CD4-positive, alpha-beta T cell treated with Interleukin-15 for 1 hour (primary cell): ENCODE data around the gene KCNH1.
"Not testable (repeated sequence)": the region's sequence is repeated elsewhere in the genome, so short reads cannot be mapped to it uniquely, and the experiment has no call there.

ENCODE experiments used
- DNase-seq: peaks from one replicate; pipeline ENCODE4 v3.0.0-alpha.2; 2020

KCNH1 gene

DNA sequence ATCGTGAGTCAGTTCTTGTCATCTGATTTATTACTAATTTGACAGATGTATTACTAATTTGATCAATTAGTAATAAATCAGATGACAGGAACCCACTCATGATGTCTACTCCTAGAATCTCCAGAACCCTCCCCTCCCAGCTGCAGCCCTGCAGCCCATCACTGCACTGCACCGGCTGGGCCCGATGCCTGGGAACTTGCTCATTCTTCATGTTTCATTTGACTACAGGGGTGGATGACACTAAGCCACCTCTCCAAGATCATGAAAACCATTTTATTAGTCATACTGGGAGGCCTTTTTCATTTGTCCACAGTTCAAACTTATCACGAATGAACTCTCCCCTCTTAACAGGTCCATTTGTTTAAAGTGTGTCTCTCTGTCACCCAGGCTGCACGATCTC lies 41.0 kb downstream of the KCNH1 start:
- no peak for DNase-seq

DNA sequence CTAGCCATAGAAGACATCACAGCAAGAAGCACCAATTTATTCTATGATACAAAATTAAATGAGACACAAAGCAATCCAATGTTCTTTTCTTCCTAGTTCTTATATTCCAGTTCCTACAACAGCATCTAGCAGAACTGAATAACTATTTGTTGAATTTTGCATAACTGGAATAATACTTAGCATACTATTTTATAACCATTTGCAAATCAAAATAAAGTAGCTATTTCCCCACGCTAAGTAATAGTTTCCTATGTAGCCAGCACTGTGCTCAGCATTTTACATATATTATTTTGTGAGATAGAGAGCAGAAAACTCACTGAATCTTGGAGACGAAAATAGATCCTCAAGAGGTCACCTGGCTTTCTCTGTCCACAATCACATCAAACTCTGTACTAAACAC lies 42.1 kb downstream of the KCNH1 start:
- DNase-seq: no peak

DNA sequence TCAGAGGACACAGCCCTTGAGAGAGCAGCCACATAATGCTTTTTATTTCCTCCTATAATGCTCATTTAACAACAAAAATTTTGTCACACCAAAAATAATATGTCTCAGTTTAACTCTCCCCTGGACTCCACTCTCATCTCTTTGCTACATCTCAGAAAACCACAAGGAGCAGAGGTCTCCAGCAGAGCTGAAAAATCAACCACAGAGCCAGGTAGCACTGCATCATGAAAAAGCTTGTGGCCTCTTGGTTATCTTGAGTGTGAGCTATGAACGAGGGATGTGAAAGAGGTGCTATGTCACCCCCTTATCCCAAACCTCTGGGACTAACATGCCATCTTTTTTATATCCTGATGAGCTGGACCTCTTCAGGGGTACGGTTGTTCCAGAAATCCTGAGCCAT lies 44.4 kb downstream of the KCNH1 start:
- no peak for DNase-seq

DNA sequence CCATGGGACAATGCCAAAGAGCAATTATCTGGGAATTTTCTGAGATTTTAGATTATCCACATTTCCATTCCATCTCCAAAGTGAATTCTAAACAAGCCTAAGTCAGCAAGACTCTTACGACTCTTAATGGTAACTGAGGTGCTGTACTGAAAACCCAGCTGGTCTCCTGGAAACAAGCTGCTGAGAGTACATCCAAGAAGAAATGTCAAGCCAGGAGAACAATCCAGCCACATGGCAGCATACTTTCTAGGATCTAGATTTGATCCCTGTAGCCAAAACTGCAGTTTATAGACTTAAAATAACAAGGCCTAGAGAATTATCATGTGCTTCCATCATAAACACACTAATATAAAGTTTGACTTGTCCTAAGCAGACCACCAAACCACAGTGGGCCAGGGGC lies 45.8 kb downstream of the KCNH1 start:
- DNase-seq: no peak

DNA sequence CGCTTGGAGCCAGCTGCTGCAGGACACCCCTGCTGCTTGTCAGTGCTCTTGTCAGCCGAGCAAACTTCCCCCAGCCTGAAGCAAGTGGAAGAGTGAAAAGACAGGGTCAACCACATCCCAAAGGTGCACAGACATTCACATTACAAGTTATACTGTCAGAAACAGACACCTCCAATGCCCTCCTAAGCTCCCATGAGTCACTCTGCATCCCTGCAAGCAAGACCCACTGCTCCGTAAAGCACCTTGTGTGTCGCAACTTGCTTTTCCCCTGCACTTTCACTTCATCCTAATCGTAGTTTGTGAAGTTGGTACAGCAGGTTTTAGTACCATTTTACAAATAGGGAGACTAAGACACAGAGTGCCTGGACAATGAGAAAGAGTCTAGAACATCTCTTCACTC lies 51.1 kb downstream of the KCNH1 start:
- DNase-seq: no peak

- not testable (repeated sequence) for DNase-seq
Measured at GRCh38 chr1:211081447-211081846, 52.5 kb downstream of the KCNH1 start.

GRCh38 chr1:211068976-211069375 lies 65.0 kb downstream of the KCNH1 start:
- no peak for DNase-seq

DNA sequence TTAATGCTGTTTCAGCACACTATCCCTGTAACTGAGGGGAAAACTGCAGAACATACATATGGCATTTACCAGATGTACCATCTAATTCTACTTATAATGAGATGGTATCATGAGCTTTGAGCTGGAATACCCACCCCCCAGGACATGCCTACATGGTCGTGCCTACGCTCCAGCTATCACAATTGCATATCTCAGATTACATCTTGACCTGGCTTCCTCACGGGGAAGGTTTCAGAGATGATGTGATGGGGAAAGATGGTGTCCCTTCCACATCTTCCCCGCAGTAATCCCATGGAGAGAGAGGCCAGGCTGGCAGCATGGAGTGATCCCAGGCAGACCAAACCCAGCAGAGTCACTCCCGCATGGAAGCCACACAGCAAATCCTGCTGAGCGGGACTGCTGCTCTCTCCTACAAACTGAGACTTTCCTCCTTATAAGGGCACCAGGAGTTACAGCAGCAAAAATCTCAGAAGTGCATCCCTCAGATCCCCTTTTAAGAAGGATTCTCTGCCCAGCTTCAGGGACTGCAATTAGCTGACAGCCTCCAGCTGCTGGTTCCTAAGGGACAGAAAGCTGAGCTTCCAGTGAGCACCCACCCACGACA lies 67.1 kb downstream of the KCNH1 start:
- no peak for DNase-seq

- not testable (repeated sequence) for DNase-seq
Measured at GRCh38 chr1:211041838-211042237, 92.1 kb downstream of the KCNH1 start.

- no peak for DNase-seq
Measured at GRCh38 chr1:211037095-211037494, 96.9 kb downstream of the KCNH1 start.

GRCh38 chr1:211036381-211037060 lies 97.4 kb downstream of the KCNH1 start:
- no peak for DNase-seq

DNA sequence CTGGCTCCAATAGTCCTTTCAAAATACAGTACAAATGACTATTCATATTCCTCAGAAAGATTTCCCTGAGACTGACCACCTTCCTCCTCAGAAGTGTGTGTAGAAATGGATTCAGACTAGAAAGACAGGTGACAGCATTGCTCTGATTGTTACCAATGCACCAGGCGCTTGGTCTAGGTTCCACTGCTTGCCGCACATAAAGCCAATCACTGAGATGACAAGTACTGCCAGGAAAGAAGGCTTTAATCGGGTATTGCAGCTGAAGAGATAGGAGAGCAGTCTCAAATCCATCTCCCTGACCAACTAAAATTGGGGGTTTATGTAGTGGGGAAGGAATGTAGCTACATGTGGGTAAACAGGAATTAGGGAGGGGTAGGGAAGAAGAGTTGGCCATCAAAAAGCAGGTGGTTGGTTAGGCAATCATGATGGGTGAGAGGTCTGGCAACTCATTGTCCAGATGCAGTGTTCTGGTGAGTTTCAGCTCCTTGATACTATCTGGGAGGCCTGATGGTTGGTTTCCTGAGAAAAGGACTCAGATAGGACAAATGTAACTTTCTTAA lies 98.0 kb downstream of the KCNH1 start:
- DNase-seq: no peak

- no peak for DNase-seq
Measured at GRCh38 chr1:211033921-211034525, 99.9 kb downstream of the KCNH1 start.

DNA sequence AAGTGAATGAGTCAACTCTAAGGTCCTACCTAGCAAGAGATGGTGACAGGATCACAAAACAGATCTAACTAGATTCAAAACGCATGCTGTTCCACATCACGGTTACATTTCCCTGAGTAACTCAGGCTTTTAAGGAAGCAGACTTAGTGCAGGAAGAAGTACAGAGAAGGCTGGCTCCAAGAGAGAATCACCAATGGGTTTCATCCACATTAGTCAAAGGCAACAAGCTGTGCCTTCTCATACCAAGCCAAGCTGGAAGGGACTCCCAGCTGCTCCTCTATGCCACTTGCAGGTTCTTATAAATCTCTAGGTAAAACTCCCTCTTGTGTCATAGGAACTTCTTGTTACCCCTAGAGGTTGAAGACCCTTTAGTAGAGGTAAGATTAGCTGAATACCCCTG lies 109.0 kb downstream of the KCNH1 start:
- DNase-seq: no peak

GRCh38 chr1:211019266-211019665 lies 114.7 kb downstream of the KCNH1 start:
- DNase-seq: no peak

DNA sequence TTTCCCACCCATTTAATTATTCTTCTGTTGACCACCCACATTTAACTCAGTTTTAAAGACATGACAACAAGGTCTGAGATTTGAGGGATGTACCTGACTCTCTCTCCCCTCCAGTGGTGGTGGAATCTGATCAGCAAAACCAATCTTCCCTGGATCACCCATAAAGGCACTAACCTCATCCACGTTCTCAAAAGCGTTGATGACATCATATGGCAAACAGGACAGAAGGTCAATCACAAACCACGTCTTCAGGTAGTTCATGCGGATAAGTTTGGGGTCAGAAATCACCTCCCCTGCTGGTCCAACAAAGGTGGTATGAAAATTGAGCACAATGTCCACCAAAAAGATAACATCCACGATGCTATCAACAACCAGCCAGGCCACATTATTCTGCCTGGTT lies 115.3 kb downstream of the KCNH1 start:
- no peak for DNase-seq

DNA sequence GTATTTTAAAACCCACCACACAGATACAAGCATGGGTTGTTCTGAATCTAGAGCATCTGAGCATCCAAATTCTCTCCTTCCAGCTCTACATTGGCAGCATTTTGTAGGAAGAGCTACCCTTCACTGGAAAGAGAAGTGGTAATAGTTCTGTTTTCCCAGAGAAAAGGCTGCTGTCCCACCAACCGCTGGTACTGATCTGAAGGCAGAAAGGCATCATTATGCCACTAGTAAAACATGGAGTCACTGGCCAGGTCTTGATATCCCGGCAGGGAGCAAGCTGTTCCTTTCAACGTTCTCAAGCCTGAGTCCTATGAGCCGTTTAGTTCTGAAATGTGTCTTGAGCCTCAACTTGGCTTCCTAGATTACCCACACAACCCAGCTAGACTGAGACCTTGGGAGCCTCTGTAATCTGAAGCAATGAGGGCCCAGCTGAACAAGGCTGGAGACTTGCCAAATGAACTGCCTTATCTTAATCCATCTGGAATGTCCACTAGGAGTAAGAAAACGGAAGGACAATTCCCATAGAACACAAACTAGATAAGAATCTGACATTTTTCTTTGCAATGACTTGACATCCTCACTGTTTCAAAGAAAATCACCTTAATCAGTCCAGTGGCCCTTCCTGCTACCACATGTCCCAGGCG lies 116.8 kb downstream of the KCNH1 start:
- DNase-seq: no peak

- no peak for DNase-seq
Measured at GRCh38 chr1:211014275-211014674, 119.7 kb downstream of the KCNH1 start.

GRCh38 chr1:211013346-211014240 lies 120.4 kb downstream of the KCNH1 start:
- no peak for DNase-seq

- not testable (repeated sequence) for DNase-seq
Measured at GRCh38 chr1:211011128-211011527, 122.8 kb downstream of the KCNH1 start.

DNA sequence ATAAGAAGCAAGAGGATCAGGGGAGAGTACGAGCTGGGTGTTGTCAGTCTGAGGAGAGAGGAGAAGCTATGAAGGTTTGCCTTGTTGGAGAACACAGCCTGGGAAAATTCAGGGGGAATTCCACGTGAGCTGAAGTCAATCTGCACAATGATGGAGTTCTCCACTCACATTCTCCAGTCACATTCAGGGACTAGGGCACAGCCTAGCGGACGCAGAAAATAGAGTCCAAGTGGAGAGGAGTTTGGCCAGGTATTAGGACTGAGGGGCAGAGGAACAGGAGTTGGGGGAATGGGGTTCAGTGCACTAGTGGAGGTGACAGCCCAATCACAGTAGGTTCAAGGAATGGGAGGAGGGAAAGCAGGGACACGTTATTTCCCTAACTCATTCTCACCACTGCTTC lies 124.0 kb downstream of the KCNH1 start:
- DNase-seq: no peak

DNA sequence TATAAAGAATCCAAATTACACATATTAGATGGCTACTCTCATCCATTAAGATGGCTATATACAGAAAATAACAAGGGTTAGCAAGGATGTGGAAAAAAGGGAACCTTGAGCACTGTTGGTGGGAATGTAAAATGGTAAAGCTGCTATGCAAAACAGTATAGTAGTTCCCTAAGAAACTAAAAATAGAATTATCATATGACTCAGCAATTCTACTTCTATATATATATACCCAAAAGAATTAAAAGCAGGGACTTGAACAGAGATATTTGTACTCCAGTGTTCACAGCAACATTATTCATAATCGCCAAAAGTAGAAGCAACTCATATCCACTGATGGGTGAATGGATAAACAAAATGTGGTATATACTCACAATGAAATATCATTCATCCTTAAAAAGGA lies 126.1 kb downstream of the KCNH1 start:
- DNase-seq: no peak

DNA sequence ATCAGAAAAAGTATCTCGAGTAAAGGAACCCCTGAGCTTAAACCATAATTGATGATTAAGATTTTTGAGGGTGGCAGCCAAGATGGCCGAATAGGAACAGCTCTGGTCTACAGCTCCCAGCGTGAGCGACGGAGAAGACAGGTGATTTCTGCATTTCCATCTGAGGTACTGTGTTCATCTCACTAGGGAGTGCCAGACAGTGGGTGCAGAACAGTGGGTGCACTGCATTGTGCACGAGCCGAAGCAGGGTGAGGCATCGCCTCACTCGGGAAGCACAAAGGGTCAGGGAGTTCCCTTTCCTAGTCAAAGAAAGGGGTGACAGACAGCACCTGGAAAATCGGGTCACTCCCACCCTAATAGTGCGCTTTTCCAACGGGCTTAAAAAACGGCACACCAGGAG lies 138.0 kb downstream of the KCNH1 start:
- DNase-seq: not testable (repeated sequence)
